Memory B cell (primary cell): Measurements from ENCODE around the gene CRYBG3.

Experiments used
- ATAC-seq: fragments of 150-1000 bp; cut with Tn5 transposase; 2 replicates; pipeline ENCODE4 v1.10.0; 2021; ENCODE audit warnings: low read depth, mild to moderate bottlenecking, moderate library complexity
- DNase-seq, 2 donors: peaks; one replicate each; pipeline ENCODE4 v3.0.0; 2022; ENCODE audit warnings: low spot score in 2 of 2
- H3K27ac Mint-ChIP-seq: one replicate; pipeline ENCODE4 v1.8.0; 2022; ENCODE audit warnings: mild to moderate bottlenecking, moderate library complexity, mixed read lengths
- H3K27me3 Mint-ChIP-seq: one replicate; pipeline ENCODE4 v1.8.0; 2022; ENCODE audit warnings: mixed read lengths
- H3K36me3 Mint-ChIP-seq: one replicate; pipeline ENCODE4 v1.8.0; 2022; ENCODE audit warnings: mild to moderate bottlenecking, mixed read lengths
- H3K4me1 Mint-ChIP-seq: one replicate; pipeline ENCODE4 v1.8.0; 2022; ENCODE audit warnings: mixed read lengths
- H3K4me3 Mint-ChIP-seq: one replicate; pipeline ENCODE4 v1.8.0; 2022; ENCODE audit warnings: mild to moderate bottlenecking, moderate library complexity, mixed read lengths
- H3K9me3 Mint-ChIP-seq: one replicate; pipeline ENCODE4 v1.8.0; 2022; ENCODE audit warnings: mixed read lengths

Gene CRYBG3

GRCh38 chr3:97930018-97930417 lies 108.2 kb downstream of the CRYBG3 start:
- Mint-ChIP-seq H3K27me3 (peaks cover 3% of the 10 kb centered on the region), H3K4me3 (no peak overlapping the region), H3K4me1 (no peaks in the 10 kb centered on the region), H3K27ac (no peak overlapping the region), H3K36me3 (peaks cover 4% of the 10 kb centered on the region), H3K9me3 (peaks cover 4% of the 10 kb centered on the region)
- ATAC-seq (no peak), DNase-seq (no peak)

DNA sequence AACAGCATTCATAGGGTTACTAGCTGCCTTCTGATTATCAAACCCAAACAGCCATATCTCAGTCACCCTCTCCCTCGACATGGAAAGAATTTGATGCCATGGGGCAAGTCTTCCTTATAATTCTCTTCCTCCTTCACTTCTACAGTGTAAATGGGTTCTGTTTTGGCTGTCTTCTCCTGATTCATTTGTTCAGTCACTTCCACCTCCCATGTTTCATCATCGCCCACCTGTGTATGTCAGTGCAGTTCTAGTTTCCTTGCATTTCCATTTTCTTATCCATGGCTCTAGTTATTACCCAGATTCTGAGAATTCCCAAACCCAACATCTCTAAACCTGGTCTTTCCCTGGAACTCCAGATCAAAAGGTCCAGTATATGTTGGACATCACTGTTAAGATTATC lies 109.4 kb downstream of the CRYBG3 start:
- ATAC-seq (no peak), DNase-seq (no peak)
- Mint-ChIP-seq H3K27me3 (peaks cover 3% of the 10 kb centered on the region), H3K4me1 (no peaks in the 10 kb centered on the region), H3K9me3 (peaks cover 4% of the 10 kb centered on the region), H3K4me3 (no peak overlapping the region), H3K36me3 (peaks cover 4% of the 10 kb centered on the region), H3K27ac (no peak overlapping the region)

- Mint-ChIP-seq H3K36me3 (peaks cover 4% of the 10 kb centered on the region), H3K27ac (no peak overlapping the region), H3K27me3 (peaks cover 3% of the 10 kb centered on the region), H3K4me1 (no peaks in the 10 kb centered on the region), H3K4me3 (no peak overlapping the region), H3K9me3 (peaks cover 4% of the 10 kb centered on the region)
- DNase-seq (no peak), ATAC-seq (no peak)
These were observed 110.6 kb downstream of the CRYBG3 start for GRCh38 chr3:97932387-97932801.

DNA sequence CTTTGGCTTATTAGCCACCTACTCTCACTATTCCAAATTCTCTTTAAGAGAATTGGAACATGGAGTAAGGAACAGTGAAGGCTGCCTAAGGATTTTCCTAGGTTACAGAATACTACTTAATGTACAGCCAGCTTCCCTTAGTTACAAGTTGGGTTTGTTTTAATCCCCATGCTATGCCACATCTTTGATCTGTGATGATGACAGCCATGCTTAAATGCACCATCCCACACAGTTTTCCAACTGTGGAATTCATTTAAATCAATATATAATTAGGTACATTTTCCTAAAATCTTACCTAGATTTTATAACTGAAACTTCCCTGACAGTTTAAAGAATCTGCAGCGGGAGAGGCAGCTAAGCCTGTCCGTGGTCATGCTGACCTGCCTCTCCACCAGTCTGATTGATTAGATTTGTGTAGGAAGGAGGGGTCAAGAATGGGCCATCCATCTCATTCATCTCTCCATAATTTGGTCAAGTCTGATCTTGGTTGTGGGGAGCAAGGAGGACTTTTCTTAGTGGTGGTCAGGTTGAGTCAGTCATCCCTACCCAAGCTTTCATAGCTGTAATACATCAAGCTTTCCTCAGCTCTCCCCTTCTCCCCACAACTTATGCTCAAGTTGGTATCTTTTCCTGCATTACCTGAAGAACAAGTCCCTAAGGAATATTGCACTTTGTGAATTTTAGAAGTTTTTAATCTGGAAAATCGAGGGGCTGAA lies 113.3 kb downstream of the CRYBG3 start:
- H3K27ac Mint-ChIP-seq: no peak overlapping the region
- peaks cover 4% of the 10 kb centered on the region for H3K9me3 Mint-ChIP-seq
- H3K36me3 Mint-ChIP-seq: peaks cover 4% of the 10 kb centered on the region
- H3K27me3 Mint-ChIP-seq: peaks cover 3% of the 10 kb centered on the region
- DNase-seq (no peak), ATAC-seq (no peak)
- H3K4me1 Mint-ChIP-seq: no peaks in the 10 kb centered on the region
- H3K4me3 Mint-ChIP-seq: no peak overlapping the region

GRCh38 chr3:97935842-97936241 lies 114.0 kb downstream of the CRYBG3 start:
- Mint-ChIP-seq H3K27ac (no peak overlapping the region), H3K4me3 (no peak overlapping the region), H3K36me3 (peaks cover 4% of the 10 kb centered on the region), H3K4me1 (no peaks in the 10 kb centered on the region), H3K27me3 (peaks cover 2% of the 10 kb centered on the region), H3K9me3 (peaks cover 4% of the 10 kb centered on the region)
- no peak for DNase-seq
- no peak for ATAC-seq

DNA sequence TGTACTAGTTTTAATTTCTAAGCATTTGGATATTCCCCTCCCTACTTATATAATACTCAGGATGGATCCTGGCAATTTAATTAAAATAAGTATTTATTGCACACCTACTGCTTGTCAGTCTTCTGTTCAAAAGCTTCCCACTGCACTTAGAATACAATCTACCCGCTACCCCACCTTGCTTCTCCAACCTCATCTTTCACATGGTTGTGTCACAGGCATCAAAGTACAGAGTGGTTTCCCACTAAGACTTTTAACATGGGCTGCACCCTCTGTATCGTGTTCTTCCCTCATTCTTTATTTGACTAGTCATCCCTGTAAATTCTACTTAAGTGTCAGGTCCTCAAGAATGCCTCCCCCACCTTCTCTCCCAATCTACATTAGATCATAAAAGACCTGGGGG lies 115.4 kb downstream of the CRYBG3 start:
- ATAC-seq (no peak), DNase-seq (no peak)
- Mint-ChIP-seq H3K27me3 (no peaks in the 10 kb centered on the region), H3K36me3 (no peaks in the 10 kb centered on the region), H3K9me3 (no peaks in the 10 kb centered on the region), H3K4me1 (no peaks in the 10 kb centered on the region), H3K27ac (no peak overlapping the region), H3K4me3 (no peak overlapping the region)

DNA sequence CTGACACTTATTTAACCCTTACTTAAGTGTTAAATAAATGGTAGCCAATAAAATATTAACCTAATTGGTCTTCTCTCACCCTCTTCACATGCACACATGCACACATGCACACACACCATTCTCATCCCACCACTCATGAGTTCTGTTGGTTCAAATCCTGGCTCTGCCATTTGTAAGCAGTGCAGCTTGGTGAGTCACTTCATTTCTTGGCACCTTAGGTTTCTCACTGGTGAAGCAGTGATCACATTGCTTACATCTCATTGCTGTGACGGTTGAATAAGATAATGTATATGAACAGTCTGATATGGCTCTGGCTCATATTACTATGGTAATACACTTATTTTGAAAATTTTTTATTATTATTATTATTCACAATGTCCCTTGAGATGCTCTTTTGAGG lies 116.6 kb downstream of the CRYBG3 start:
- no peak for ATAC-seq
- no peak overlapping the region for H3K4me3 Mint-ChIP-seq
- DNase-seq: no peak
- peaks cover under 1% of the 10 kb centered on the region for H3K36me3 Mint-ChIP-seq
- H3K9me3 Mint-ChIP-seq: no peaks in the 10 kb centered on the region
- H3K27me3 Mint-ChIP-seq: no peaks in the 10 kb centered on the region
- no peaks in the 10 kb centered on the region for H3K4me1 Mint-ChIP-seq
- H3K27ac Mint-ChIP-seq: no peak overlapping the region

GRCh38 chr3:97939401-97939800 lies 117.6 kb downstream of the CRYBG3 start:
- no peaks in the 10 kb centered on the region for H3K27me3 Mint-ChIP-seq
- no peak overlapping the region for H3K27ac Mint-ChIP-seq
- no peak overlapping the region for H3K4me3 Mint-ChIP-seq
- no peak for ATAC-seq
- peaks cover 2% of the 10 kb centered on the region for H3K36me3 Mint-ChIP-seq
- no peaks in the 10 kb centered on the region for H3K4me1 Mint-ChIP-seq
- H3K9me3 Mint-ChIP-seq: no peaks in the 10 kb centered on the region
- no peak for DNase-seq

DNA sequence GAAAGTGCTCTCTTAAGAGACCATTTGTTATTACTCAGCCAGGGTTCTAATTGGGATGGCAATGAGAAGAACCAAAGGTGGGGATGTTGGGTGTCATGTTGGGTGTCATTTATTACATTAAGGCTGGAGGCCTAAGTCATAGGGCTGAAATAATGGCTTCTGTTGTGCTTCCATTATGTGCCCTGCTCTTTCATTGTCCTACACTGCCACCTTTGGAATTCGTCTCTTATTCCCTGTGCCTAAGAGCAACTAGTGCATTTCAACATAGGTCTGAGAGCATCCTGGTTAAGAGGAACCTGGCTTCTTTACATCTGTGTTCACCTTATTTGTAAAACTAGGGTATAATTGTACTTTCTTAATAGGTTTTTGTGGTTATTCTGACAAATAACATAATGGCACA lies 118.2 kb downstream of the CRYBG3 start:
- Mint-ChIP-seq H3K36me3 (peaks cover 2% of the 10 kb centered on the region), H3K27me3 (no peaks in the 10 kb centered on the region), H3K4me3 (no peak overlapping the region), H3K4me1 (no peaks in the 10 kb centered on the region), H3K27ac (no peak overlapping the region), H3K9me3 (no peaks in the 10 kb centered on the region)
- no peak for ATAC-seq
- DNase-seq: no peak

GRCh38 chr3:97942801-97943546 lies 121.2 kb downstream of the CRYBG3 start:
- Mint-ChIP-seq H3K4me3 (no peak overlapping the region), H3K27ac (no peak overlapping the region), H3K36me3 (peaks cover 17% of the 10 kb centered on the region), H3K9me3 (no peaks in the 10 kb centered on the region), H3K4me1 (no peaks in the 10 kb centered on the region), H3K27me3 (no peaks in the 10 kb centered on the region)
- DNase-seq (no peak), ATAC-seq (no peak)

DNA sequence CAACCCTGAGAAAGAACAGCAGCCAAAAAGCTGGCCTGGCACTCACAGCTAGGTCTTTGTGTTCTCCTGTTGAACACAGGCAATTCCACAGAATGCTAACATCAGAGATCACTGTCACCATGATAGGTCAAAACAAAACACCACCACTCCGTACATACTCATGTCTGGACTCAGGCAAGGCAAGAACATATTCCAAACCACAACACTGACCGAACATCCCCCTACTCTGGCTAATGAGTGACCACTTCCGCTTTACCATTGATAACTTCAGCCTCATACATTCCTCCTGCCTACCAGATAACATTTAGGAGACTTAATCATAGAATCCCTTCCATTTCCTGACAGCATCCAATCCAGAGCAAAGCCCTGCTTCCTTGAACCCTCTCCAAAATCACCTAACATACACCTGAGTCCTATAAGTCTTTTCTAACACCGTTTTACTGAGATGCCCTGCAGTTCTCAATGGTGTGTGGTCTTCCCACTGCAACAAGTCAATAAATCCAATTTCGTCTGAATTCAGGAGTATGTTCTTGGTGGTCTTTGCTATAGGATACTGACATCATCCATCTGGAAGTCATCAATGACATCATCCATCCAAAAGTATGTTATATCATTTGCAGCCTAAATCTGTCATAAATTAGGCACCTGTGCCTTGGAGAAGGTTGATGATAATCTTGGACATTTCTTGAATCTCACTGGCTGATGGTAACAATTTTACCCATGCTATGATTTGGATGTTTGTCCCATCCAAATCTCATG lies 126.7 kb downstream of the CRYBG3 start:
- H3K9me3 Mint-ChIP-seq: no peaks in the 10 kb centered on the region
- no peaks in the 10 kb centered on the region for H3K27me3 Mint-ChIP-seq
- no peak overlapping the region for H3K4me3 Mint-ChIP-seq
- H3K36me3 Mint-ChIP-seq: peaks cover 50% of the 10 kb centered on the region
- no peak overlapping the region for H3K27ac Mint-ChIP-seq
- DNase-seq (no peak), ATAC-seq (no peak)
- no peaks in the 10 kb centered on the region for H3K4me1 Mint-ChIP-seq

- DNase-seq (no peak), ATAC-seq (no peak)
- H3K4me1 Mint-ChIP-seq: no peaks in the 10 kb centered on the region
- H3K4me3 Mint-ChIP-seq: no peak overlapping the region
- no peak overlapping the region for H3K27ac Mint-ChIP-seq
- H3K9me3 Mint-ChIP-seq: no peaks in the 10 kb centered on the region
- H3K27me3 Mint-ChIP-seq: no peaks in the 10 kb centered on the region
- peaks cover 51% of the 10 kb centered on the region for H3K36me3 Mint-ChIP-seq
These were observed 127.3 kb downstream of the CRYBG3 start for GRCh38 chr3:97949110-97949485.

- H3K27me3 Mint-ChIP-seq: no peaks in the 10 kb centered on the region
- no peaks in the 10 kb centered on the region for H3K4me1 Mint-ChIP-seq
- H3K27ac Mint-ChIP-seq: no peak overlapping the region
- ATAC-seq (no peak), DNase-seq (no peak)
- peaks cover 55% of the 10 kb centered on the region for H3K36me3 Mint-ChIP-seq
- H3K4me3 Mint-ChIP-seq: no peak overlapping the region
- no peaks in the 10 kb centered on the region for H3K9me3 Mint-ChIP-seq
These were observed 127.9 kb downstream of the CRYBG3 start for GRCh38 chr3:97949743-97950142.

- no peaks in the 10 kb centered on the region for H3K9me3 Mint-ChIP-seq
- no peaks in the 10 kb centered on the region for H3K4me1 Mint-ChIP-seq
- no peak overlapping the region for H3K27ac Mint-ChIP-seq
These were observed 128.5 kb downstream of the CRYBG3 start for GRCh38 chr3:97950360-97950759.

More at GRCh38 chr3:97950360-97950759, 128.5 kb downstream of the CRYBG3 start:
- DNase-seq (no peak), ATAC-seq (no peak)
- peaks cover 55% of the 10 kb centered on the region for H3K36me3 Mint-ChIP-seq
- H3K27me3 Mint-ChIP-seq: no peaks in the 10 kb centered on the region
- H3K4me3 Mint-ChIP-seq: no peak overlapping the region
